Left renal pelvis (tissue), 4 donors: Measurements from ENCODE around the gene ELL2. TPM values are rescaled to one million over a fixed set of nuclear protein-coding genes. Genes with fewer than 3 reads are reported as not detected.
"Not testable (repeated sequence)": the region's sequence is repeated elsewhere in the genome, so short reads cannot be mapped to it uniquely, and the experiment has no call there.

ENCODE experiments used
- DNase-seq, 4 donors: peaks; one replicate each; pipeline ENCODE4 v3.0.0-alpha.2; 2013; ENCODE audit warnings: low read depth in 4 of 4, low spot score in 3 of 4
- polyA plus RNA-seq, 4 donors: library from polyadenylated mRNA; unstranded; fragments of 120-200 nt; gene quantifications; one replicate each; pipeline ENCODE4 v1.2.1, GENCODE V29; 2013; ENCODE audit not compliant: insufficient read length in 4 of 4

The ELL2 gene
- polyA plus RNA-seq, 4 donors, result 4.1 to 14.4 (median 10.9) TPM

DNA sequence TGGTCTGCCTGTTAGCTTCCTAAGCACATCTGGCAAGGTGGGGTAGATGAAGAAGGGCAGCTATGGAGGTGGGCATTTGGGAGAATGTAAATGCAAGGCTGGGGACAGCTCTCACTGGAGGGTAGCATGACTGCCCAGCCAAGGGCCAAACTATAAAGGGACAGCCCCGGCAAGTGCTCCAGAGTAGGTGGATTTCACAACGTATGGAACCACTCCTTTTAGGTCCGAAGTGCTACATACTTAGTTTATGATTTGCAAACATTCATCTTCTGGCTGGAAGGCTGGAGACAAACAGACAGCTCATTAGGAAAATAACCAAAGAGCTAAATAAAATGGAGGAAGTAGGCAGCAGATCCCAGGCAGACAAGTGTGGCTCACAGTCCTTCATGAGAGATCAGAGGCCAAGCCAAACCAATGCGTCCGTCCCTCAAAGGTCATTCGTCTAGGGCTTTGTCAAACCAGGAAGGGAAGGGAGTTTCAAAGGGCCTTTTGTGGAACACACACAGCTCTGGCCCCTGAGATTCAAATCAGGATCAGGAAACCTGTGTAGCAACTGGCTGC is 96.6 kb downstream of the ELL2 start:
- DNase-seq, result no peak

DNA sequence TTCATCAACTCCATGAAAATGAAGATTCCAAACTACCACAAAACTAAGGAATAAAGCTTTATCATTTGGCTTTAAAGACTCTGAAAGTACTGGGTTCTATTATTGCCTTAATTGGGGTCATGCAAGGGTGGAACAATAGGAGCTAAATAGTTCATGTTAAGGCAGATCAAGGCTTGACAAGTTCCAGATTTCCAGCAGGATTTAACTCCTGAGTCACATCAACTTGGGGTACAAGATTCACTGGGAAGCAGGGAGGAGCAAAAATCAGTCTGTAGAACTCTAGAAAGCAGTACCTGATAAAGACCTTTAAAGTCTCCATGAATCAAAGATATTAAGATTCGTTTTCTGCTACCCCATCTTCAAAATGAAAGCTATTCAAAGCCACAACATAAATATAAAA is 97.2 kb downstream of the ELL2 start:
- no peak for DNase-seq

DNA sequence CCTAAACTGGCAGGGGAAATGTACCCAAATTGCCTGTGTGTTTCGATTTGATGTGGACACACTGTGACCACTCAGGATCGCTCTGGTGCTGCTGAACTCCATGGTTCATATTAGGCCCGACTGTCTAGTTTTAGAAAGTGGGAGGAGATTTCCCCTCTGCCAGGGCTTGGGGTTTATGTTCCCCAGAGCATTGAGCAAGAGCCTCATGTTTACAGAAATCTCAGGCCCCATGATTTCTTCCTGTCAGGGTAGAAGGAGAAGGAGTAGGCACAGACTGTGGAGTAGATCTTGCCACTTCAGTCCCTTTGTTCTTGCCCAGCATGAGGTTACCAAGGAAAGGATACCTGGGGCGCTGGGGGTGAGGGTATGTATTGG is 98.3 kb downstream of the ELL2 start:
- no peak for DNase-seq

DNA sequence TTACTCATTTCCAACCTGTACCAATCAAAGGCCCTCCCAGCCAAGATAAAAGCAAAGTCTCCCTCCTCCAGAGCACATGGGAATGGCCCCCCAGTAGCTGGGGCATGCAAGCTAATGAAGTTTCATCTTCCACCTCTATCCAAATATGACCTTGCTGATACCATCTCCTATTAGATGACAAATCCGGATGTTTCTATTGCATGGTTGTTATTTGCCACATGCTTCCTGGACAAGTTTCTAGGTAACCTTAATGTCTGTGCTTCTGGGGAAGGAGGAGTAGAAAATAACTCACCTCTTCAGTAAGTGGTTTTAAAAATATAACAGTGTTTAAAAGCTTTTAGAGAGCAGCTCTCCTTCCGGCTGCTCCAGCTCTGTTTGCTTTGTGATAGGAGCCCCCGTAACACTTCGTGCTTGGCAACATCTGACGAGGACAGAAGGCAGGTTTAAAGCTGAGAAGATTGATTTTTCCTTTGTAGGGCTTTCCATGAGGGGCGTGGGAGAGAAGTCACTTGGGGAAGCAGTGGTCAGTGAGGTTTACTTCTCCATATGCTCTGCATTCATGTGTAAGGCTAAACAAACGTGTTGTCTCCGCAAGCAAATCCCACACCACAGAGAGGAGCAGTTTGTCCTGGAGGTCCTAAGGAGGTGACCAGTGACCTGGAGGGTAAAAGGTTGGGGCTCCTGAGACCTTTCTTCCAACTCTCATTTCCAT is 98.8 kb downstream of the ELL2 start:
- DNase-seq, result no peak

DNA sequence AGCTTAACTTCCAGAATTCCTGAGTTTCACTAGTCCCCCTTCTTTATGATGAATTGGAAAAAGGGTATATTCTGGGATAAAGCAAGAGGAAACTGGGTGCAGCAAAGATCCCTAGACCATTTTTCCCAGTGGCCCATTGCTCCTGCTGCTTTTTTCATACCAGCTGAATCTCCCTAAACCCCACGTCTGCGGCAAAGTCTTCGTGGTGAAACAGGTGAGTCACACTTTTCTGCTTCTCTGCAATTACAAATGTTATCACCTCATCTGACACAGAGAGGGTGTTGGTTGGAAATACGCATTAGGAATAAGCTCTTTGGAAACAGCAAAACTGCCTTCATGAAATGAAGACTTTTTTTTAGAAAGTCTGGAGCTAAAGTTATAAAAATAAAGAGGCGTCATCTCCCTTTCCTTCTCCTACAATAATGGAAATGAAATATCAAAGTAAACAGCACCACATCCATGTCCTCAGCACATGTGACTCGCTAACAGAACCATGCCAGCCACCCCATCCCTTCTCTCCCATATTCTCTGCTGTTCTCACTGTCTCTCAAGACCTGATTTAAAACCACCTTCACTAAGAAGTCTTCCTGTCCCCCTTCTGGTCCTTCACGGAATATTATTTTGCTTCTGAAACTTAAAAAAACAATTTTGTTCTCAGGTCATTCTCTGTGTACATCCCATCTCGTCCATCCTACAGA is 99.6 kb downstream of the ELL2 start:
- no peak for DNase-seq

DNA sequence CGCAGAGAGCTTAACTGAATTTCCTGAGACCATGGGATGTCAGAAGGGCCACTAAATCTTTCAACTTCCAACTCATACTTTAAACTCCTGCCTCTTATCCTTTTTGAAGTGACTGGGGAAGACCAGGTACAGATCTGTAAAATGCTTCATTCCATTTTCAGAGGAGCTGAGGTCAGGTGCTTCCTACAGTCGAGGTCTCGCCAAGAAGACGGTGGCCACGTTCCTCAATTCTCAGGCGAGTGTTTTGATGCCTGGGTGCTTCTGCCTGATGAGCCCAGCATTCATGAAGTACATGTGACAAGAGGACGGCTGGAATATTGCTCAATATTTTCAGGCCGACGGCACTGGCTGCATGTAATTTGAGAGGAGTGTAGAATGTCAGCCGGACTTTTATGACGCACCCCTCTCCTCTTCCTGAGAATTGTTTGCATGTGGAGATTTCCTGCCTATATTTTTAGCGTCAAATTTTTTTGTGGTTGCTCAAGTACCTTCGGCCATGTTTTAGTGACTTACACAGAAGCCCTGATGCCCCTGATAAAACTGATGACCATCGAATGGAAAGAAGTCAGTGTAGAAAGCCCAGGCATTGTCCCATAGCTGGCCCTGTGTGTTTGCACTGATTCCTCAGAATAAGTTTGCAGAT is 100.3 kb downstream of the ELL2 start:
- no peak for DNase-seq

DNA sequence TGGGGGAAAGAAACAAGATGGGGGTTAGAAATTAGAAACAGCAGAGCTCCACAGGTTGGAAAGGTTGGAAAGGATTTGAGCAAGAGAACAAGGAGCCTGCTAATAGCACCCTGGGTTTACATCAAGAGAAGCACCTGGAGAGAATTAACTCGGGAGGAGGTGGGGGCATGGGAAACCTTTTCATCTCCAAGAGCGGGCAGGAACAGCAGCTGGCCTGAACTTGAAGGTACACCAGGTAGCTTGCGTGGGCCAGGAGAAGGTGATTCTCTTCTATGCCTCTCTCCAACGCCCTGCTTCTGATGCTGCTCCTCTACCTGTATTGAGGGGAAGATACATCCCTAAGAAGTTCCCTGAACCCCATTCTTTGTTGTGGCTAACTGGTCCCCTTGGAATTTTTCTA is 102.0 kb downstream of the ELL2 start:
- DNase-seq, result no peak

DNA sequence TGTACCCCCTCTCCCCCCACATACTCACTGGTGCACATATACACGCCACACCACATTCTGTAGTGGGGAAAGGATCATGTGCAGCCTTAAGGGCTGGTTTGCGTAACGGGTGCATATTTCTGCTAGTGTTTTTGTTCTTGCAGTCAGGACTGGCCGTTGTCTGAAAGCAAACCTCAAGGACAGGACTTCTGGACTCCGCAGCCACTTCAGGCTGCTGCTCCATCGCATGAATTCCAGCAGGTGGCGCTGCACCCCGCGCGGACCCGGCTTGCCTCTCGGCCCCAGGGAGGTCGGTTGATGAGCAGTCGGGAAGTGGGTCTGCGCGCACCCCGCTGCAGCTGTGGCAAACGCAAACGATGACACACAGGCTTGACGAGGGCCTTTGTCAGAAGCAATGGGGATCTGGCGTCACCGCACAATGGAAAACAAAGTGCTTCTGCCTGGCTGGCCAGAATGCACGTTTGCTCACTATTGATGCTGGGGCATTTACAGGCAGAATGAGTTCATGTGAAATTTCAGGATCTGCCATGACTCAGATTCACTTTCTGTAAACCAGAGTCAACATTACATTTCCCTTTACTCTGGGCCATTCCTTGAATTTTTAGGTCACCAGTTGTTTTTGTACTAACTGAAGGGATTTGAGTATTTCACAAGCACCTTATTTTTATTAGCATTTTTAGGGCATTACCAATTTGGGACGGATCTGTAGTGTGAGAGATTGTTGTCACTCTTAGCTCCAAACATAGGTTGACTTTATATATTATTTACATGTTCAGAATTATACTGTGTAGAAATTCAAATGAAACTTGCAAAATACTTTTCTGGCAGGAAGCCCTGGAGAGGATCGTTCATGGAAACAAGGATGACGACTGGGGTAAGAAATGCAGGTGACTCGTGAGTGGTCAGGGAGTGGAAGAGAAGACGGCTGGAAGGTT is 102.7 kb downstream of the ELL2 start:
- DNase-seq, result peak in 2 of 4 donors; percentile 63 to 69

DNA sequence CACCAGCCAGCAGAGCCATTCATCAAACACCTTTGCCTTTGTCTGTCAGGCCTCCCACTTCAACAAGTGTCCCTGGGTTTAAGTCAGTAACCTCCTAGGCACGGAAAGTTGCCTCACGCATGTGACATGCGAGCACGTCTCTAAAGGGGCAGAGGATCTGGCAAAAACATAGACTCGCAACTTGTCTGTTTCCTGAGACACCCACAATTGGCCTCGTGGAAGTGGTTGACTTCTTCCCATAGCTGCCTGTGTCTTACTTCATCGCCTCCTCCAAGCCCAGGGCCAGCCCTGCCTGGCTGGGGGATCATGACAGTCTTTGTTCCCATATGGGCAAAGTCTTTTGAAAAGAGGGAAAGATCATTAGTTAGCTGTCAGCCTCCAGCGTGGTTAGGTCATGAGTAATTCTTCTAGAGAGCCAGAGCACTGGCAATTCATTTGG is 103.6 kb downstream of the ELL2 start:
- no peak for DNase-seq

DNA sequence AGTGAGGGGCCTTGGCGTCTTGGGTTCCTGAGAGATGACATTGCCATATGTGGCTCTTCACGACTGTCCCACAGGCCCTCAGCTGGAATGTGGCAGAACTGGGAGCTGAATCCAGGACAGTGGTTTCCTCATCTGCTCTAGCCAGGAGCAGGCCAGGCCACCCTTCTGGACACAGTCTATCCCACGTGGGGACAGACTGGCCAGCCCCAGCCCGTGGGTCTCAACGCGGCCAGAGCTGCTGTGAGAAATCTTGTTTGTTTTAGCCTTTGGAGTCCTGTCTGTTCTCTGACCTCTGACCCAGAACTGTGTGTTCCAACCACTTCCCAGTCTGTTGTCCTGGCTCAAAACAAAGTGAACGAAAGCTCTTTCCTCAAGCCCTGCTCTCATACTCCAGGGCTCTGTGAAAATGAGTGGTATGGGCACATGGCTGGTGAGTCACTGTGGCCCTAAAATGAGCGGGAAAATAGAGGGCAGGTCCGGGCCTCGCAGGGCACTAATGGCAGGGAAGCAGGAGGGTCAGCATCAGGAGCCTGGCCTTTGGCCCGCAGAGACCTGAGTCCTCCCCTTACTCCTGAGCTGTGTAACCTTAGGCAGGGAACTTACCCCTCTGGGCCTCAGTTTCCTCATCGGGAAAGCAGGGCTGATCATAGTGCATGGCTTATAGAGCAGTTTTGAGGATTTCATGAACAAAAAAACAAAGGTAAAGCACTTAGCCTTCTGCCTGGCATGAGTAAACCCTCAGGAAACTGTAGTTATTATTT is 104.3 kb downstream of the ELL2 start:
- DNase-seq, result no peak

DNA sequence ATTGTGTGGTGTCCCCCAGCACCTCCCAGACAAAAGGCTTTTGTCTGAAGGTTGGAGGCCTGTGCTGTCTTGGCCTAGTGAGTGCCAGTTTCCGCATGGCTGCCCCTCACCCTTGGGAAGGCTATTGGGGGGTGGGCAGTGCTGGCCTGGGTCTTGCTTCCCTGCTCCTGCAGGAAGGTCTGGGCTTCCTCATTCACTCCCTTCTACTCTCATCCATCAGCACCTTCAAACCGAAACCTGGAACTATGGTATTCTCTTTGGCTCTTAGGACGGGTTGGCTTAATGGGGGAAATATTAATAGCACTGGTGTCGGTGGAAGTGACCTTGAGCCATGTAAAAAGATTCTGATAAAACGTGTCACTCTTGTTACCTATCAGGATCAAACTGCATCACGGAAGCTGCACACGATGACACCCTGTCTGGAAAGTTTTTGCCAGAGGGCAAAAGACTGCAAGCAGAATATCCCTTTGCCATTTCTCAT is 105.1 kb downstream of the ELL2 start:
- no peak for DNase-seq

DNA sequence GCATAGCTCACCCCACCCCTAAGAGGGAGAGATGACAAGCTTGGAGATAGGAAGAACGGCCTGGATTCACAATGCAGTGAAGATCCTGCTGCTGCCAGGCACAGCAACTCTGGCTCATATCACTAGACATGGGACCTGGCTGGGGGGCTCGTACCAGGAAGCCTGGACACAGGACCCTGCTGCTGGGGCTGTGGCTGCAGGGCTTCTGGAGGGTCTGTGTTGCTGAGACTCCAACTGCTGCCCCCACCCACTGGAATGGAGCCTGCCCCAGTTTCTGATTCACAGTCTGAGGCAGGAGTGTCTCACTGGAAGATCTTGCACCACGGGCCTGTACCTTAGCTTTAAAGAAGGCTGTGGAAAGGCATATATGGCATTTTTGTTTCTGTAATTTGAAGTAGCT is 108.2 kb downstream of the ELL2 start:
- no peak for DNase-seq

DNA sequence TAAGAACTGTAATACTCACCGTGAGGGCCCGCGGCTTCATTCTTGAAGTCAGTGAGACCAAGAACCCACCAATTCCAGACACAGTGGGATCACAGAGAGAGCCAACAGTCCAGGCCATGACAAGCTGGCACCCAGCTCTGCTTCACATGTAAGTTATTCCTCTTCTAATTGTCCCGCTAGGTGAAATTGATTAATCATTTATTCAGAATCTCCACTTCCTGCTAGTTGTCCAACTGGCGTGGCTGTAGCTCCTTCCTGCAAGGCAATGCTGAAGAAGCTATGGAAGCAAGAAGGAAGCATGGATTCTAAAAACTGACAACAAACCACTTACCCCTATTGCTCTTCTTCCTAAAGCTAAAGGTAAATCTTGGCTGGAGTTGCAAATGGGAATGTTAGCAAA is 109.1 kb downstream of the ELL2 start:
- DNase-seq, result no peak

DNA sequence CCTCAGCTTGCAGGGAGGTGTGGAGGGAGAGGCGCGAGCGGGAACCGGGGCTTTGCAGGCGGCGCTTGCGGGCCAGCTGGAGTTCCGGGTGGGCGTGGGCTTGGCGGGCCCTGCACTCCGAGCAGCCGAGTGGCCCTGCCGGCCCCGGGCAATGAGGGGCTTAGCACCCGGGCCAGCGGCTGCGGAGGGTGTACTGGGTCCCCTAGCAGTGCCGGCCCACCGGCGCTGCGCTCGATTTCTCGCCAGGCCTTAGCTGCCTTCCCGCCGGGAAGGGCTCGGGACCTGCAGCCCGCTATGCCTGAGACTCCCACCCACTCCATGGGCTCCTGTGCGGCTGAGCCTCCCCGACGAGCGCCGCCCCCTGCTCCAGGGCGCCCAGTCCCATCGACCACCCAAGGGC is 110.5 kb downstream of the ELL2 start:
- not testable (repeated sequence) for DNase-seq

DNA sequence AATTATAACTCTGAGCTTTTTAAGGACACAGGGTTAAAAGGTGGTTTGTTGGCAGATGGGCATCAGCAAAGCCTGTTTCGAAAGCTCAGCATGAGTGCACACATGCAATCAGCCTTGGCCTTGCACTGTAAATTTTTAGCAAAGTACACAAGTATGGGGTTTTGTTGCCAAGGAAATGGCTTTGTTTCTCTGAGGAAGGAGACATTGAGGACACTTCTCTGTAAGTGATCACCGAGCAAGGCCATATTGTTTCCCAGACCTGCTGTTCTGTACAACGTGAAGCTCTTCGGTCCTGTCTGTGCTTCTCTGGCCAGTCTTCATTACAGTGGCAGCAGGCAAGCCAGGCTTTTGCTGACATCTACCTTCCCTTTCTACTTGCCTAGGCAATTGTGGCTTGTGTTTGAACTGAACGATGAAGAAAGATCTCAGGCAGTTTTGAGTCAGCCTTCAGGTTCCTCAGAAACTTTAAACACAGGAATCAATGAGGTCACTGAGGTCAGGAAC is 111.2 kb downstream of the ELL2 start:
- DNase-seq, result no peak

DNA sequence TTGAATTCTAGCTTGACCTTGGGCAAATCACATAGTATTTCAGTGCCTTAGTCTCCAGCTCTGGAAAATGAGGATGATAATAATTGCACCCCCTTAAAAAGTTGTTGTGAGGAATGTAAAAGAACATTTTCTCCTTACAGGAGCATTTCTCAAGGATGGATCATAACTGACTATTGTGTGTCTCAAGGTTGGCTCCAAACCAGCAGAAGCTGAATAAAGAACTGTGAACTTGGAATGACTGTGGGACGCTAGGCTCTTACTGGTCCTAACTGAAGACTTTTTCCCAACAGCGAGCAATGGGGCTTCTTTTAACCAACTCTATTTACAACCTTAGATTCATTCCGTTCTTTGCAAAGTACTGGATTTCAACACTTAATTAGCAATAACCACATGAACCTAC is 113.0 kb downstream of the ELL2 start:
- DNase-seq, result no peak

DNA sequence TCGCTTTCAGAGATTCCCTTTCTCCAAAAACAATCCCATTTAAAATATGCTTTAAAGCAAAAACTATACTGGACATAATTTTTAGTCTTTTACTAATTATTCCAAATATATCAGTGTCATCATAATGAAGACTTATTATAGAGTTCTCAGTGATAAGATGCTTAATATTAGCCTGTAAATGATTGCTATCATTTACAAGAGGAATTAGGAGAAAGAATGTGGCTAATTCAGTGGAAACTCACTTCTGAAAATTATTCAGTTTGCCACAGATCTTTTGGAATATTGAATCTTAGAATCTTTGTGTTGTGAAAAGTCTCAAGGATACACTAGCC is 114.4 kb downstream of the ELL2 start:
- DNase-seq, result no peak

DNA sequence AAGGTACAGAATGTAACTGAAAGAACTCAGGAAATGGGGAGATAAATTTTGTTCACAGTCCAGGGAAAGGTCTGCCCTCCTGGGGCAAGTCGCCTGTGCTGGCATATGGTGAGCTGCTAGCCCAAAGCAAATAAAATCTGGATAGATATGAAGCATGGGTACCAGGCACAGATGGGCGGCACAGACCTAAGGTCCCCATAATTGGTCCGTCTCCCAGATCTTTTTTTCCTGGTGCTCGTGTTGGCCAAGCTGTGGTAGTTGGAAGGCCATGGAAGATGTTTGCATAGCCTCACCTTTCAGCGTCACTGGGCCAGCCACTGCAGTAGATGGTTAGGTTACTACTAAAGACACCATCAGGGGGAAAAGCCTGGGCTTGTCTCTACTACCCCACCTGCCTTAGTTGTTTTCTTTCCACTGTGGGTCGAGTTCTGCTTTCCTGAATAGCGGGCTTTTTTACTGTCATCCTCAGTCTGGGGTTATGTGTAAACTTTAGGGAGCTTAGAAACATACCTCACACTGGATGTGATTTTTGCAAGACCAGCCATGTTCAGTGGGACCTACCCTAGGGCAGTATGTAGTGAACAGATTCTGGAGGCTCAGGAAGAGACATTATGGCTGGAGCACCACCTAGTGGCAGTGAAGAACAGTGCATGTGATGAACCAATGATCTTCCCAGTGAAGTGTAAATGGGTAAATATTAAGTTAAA is 114.9 kb downstream of the ELL2 start:
- DNase-seq, result no peak

DNA sequence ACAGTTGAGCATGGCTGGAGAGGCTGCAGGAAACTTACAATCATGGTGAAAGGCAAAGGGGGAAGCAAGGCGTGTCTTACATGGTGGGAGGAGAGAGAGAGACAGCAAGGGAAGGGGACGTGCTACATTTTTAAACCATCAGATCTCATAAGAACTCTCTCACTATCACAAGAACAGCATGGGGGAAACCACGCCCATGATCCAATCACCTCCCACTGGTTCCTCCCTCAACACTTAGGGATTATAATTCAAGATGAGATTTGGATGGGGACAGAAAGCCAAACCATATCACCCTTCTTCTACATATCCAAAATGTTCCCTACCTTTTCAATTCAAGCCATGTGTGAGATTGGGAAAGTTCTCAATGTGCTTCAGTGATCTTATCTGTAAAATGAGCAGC is 116.3 kb downstream of the ELL2 start:
- no peak for DNase-seq
